Stimulated activated CD4-positive, alpha-beta T cell treated with anti-CD3 and anti-CD28 coated beads, Interleukin-4, amount 100 ng/mL, for 4 hours (primary cell): ENCODE results near the gene SIVA1.
A peak's percentile ranks its signal among the peaks of the same experiment; 100 is the strongest.

Experiments used
- DNase-seq, 2 experiments: peaks; one replicate each; pipeline ENCODE4 v3.0.0-alpha.2; 2020

SIVA1 gene

GRCh38 chr14:104785708-104786080 lies 32.7 kb downstream of the SIVA1 start:
- no peak for DNase-seq

DNA sequence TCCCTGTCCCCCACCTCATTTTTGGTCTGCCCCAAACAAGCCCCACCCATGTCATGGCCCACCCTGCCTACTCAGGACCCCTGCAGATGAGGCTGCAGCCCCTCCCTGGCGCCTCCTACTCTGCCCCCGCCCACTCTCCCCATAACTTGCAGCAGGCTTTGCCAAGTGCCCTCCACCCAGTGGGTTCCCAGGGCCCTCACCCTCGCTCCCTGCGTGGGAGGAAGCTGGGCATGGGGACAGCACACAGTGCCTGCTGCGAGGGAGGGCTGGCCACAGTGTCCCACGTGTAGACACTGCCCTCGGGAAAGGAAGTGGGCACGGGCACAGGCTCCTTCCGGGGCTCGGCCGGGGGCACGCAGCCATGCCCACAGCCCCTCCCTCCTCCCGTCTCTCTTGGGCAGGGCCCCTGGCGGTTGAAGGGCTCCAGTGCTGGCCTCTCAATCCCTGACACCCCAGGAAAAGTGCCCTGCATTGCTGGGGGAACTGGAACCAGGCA lies 33.2 kb downstream of the SIVA1 start:
- no peak for DNase-seq

DNA sequence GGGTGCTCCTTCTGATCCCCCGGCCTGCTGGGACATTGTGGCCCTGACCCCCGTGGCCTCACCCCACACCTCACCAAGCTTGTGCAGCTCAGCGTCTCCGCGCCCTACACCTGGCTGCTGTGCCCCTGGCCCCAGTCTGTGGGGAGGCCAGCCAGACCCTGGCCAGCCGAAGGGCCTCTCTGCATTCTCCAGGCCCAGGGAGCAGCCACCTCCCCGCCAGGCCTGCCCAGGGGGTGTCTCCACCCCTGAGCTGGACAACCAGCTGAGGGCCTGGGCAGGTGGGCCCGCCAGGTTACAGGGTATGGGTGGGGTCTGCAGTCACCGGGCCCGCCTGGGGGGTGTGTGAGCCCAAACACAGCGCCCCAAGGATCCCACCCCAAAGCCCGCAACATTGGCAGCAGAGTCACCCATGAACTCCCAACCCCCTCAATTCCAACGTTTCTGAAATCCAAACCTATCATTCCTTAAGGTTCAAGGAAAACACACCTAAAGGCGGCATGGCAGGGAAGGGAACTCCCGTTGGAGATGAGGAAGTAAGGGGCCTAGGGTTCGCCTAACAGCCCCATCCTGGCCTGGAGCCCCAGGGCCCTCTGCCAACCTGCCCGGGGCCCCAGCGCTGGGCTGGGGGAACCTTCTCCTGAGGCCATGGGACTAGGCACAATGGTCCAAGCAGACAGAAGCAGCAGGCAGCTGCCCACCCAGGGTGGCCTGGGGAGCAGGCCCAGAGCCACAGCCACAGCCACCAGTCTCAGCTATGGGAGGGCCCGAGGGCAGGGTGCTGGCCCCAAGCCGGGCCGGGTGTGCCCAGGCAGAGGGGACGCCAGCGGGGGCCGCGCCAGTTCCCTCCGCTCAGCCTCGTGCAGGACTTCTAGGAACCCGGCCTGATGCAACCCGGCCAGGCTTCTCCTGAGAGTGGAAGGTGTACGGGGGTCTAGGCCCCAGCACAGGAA lies 34.1 kb downstream of the SIVA1 start:
- no peak for DNase-seq

- DNase-seq = no peak
These were observed 34.8 kb downstream of the SIVA1 start for GRCh38 chr14:104787736-104788135.

DNA sequence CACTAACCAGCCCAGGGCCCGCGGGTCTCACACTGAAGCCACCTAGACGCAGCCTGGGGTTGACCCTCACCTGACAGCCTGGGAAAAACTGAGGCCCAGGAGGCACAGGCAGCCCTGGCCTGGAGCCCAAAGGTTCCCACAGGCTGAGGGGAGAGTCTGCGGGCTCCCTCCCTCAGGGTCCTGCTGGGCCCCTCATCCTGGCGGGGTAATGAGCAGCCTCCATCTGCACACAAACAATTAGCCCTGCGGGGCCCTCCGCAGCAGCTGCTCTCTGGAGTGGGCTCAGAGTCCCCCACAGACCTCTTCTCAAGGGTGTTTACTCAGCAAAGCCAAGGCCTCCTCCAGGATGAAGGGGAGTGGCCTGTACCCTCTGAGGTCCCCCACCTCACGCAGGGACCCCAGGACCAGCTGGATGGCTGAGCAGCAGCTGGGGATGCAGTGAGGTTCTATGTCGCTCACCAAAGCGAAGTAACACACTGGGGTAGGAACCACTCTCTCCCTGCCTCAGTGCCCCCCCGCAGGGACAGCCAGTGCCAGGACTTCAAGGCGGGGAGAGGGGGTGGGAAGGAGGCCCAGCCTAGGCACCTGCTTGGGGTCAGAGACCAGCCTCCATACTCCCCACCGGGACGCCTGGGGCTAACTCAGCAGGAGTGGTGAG lies 35.3 kb downstream of the SIVA1 start:
- no peak for DNase-seq

GRCh38 chr14:104788873-104789663 lies 36.1 kb downstream of the SIVA1 start:
- DNase-seq = no peak

DNA sequence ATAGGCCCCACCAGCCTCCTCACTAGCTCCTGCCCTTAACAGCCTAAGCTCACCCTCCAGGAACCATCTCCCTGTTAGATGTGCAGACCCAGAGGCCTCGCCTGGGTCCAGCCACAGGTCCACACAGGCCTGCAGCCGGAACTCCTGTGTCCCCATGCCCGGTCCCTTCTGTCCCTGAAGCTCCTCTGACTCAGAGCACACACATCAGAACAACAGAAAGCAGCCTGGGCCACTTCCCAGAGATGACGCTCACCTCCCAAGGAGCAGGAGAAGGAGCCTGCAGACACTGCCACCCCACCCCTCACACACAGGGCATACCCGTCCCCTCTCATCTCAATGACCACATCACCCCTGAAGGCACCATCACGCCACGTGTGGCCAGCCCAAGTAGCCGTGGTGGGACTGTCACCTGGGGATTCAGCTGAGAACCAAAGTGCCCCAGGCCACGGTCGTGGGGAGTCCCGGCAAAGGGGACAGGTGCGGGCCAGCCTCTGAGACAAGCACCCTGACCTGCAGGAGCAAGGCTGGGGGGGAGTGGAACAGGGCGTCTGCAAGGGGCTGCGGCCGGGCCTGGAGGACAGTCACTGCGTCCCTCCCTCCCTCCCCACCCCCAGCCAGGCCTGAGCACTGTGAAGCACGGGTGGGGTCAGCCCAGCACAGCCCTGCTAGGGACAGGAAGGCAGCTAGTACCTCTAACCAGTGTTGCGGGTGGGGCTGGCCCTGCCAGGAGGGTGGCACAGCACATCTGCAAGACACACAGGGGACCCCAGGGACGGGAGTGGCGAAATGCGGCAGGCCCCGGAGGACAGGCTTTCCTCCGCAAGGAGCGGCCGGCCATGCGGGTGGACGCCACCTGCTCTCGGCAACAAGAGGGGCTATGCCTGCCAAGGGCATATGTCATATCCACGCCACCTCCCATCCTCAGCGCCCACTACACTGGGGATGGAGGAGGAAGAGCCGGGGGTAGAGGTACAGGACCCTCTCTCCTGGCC lies 37.1 kb downstream of the SIVA1 start:
- DNase-seq = no peak

DNA sequence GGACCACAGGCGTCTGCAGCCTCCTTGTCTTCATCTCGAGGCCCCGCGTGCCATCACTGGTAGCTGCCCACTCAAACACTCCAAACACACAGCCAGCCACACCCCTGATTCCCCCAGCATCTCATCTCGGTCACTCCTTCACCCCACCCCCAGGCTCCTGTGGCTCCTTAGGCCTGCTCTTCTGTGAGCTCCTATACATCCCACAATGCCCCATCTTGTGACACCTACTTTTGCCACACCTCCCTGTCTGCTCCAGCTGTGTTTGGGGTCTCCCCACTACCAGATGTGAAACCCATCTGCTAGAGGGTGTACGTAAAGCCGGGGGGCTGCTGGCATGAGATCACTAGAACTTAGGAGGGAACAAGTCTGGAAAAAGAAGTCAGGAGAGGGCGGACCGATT lies 38.5 kb downstream of the SIVA1 start:
- no peak for DNase-seq

DNA sequence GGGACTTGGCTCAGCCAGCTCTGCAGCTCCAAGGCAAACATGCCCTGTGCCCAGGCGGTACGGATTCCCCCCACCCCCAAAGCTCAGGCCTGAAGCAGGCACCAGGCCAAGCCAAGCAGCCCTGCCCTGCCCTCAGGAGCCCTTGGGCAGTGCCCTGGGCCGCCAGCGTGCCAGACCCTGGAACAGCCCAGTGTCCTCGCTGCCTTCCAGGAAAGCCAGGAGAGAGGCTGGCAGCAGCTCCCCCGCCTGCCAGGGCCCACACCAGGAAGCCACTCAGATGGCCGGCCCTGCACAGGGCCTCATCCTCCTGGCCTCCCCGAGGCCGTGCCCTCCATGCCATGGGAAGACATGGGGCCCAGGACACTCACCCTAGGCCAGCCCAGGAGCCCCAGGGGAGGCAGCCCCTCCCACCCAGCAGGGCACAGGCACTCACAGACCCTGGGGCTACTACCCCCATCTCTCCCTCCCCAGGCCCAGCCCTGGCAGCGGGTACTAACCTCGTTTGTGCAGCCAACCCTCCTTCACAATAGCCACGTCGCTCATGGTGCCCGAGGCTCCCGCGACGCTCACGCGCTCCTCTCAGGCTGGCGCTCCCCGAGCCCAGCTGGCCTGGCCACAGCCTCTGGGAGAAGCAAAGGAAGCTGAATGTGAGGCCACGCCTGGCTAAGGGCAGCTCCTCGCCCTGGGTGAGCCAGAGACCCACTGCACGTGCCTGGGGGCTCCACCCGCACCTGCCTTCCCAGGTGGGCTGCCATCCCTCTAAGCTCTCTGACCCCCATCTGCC lies 39.3 kb downstream of the SIVA1 start:
- DNase-seq = no peak

- no peak for DNase-seq
These were observed 40.2 kb downstream of the SIVA1 start for GRCh38 chr14:104792945-104793702.

GRCh38 chr14:104793703-104793959 lies 40.7 kb downstream of the SIVA1 start:
- DNase-seq = no peak

DNA sequence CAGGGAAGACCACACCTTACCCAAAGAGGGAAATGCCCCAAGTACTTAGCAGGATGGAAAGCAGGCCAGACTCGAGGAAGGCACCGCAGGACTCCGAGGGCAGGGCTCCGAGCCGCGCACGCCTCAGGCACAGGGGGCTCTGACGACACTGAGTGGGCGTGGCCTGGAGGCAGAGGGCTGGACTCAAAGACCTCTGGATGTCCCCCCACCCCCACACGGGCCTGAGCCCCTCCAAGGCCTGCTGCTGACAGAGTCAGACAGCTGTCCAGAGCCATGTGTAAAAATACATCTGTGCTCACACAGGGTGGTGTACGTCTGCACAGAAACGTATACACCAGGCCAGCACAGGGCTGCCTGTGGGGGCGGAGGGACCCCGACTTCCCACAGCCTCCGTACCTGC lies 41.2 kb downstream of the SIVA1 start:
- DNase-seq = peak; percentile 20 to 41

DNA sequence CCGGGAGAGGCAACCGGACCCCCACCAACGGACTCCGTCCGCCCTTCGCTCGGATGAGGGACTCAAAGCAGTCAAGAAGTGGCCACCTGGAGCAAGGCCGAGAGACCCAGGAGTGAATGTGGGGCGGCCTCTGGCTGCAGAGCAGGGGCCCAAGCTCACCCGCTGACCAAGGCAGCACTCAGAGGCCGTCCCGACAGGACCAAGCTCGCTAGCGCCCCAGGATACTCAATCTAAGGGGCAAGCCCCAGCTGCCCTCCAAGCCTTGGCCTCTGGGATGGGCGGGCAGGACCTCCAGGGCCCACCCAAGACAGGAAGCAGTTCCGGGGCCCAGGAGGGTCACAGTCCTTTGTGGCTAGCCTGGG lies 41.7 kb downstream of the SIVA1 start:
- no peak for DNase-seq

GRCh38 chr14:104794993-104795780 lies 42.2 kb downstream of the SIVA1 start, which contains the start of gene AKT1:
Gene AKT1 (minus strand): TSS chr14:104795748. CDS start chr14:104792643, 3,105 bp downstream.
- DNase-seq = no peak

DNA sequence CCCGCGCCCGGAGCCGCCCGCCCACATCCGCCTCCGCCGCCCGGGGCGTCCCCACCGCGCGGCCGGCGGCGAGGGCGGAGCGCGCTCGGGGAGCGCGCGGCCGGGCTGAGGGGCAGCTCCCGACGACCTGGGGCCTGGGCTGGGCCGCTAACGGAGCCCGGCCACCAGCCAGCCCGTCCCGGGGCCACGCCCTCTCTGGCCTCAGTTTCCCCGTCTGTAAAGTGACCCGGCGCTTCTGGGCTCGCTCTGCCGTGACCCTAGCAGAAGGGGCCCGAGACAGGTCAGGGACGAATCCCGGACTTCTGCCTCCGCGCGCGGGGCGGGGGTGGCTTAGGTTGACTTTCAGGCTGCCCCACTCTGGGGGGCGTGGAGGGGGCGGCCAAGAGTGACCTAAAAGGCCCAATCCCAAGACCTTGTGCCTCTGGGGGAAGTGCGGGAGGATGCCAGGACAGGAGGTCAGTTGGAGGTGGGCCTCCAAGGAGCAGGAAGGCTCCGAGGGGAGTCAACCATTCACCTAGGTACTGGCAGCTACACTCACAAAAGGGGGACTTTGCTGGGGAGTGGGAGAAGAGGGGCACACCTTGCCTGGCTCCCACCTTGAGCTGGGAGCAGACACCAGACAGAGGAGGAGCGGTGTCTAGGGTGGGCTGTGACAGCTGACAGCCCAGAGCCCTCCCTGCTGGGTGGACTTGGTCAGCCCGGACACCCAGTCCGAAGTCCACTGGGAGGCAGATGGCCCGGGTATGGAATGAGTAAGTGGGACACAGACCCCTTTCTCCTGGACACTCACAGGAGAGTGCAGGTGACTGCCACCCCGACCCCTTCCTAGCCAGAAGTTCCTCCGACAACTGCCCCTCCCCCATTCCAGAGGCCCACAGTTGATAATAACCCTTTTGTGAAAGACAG lies 43.1 kb downstream of the SIVA1 start:
- peak; percentile 46 to 74 for DNase-seq

DNA sequence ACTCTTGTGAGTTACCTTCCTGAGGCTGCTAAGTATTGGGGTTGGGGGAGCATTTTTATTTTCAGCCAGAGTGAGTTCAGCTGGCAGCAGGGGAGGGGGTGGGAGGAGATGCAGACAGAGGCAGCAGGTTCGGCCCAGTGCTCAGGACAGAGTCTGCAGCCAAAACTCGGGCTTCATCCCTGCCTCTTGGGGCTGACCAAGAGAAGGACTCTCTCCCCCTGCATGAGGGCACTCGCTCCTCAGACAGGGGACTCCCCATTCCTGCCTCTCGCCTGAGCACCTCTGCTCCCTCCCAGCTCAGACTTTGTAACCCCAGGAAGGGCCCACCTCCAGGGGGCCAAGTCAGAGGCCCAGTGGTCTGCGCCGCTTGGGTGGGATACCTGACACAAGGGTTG lies 43.7 kb downstream of the SIVA1 start:
- no peak for DNase-seq

DNA sequence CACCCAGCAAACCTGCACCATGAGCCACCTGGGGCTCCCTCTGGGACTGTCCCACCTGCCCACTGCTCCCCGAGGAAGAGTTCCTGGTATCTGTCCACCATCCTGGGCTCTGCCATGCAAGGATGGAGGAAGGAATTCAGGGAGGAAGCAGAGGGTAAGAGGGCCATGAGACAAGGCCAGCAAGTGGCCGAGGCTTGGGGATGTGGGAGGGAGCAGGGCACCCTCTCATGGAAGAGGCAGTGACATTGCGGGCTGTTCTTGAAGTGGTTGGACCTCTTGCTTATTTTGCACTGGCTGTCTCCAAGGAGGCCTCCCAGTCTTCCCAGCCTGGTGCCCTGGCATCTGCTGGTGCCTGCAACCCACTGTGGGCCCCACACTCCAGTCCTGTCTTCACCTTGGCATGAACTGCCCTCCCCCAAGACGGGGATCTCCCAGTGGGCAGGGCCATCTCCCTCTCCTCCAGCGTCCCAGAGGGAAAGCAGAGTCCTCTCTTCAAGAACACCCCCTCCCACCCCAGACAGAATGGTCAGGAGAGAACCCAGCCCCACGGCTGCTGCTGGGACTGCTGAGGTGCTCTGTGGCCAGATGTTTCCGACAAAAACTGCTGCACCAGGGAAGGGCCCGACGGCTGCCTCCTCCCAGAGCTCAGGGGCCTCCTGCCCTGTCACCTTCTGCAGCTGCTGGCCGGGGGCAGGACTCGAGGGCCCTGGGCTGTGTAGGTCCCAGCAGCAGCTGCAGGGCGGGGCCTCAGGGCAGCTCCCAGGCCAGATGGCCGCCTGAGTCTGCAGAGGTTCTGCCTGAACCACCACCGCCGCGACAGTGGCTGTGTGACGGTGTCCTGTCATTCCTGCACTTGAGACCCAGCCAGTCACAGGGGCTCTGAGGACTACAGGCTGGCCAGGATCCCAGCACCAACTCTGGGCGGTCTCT lies 44.4 kb downstream of the SIVA1 start:
- no peak for DNase-seq
